ENCODE data around the gene PLA2G2D.

The PLA2G2D gene

DNA sequence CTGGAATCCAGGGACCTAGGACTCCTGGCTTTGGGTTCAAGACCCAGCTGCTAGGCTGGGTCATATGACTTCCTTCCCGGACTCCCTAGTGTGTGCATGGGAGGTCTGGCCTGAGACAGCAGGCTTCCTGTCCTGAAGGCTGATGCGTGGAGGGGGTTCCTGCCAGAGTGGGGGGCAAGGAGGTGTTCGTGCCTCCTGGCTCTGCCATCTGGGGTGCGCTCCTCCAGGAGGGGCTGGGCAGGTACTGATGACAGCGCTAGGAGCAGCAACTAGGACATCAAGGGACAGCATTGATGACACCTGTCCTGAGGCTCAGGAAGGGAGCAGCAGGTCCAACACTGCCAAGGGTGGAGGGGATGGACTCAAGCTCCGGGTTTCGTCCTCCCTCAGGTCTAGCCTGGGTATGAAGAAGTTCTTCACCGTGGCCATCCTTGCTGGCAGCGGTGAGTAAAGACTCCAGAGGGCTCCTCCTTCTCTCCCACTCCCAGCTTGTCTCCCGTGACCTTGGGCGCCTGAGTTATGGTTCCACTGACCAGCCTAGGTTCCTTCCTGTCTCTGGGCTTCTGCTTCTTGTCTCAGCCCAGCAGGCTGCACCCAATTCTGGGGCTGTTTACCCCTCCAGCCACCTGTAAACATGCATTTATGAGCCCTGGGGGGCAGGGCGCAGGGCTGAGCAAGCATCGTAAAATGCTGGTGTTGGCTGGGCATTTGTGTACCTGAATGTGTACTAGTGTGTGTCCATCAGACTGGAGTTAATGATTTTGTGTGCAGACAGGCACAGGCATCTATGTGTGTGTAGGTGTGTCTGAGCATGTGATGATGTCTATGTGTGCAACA lies 20.7 kb upstream of the PLA2G2D start:
- H3K36me3 ChIP-seq (ENCODE audit: low read length): no peaks in the 10 kb centered on the region
- H3K27ac ChIP-seq (ENCODE audit: low read depth, low read length): no peak overlapping the region
- no peak overlapping the region for H3K4me3 ChIP-seq (ENCODE audit: insufficient read depth, low read length, poor library complexity, severe bottlenecking)
- no peak overlapping the region for H3K4me2 ChIP-seq (ENCODE audit: low read depth, low read length, poor library complexity, severe bottlenecking)
- H3F3A ChIP-seq (ENCODE audit: insufficient read depth): no peaks in the 10 kb centered on the region
- no peaks in the 10 kb centered on the region for H3K9me3 ChIP-seq (ENCODE audit: insufficient read depth, low read length)
- H2AFZ ChIP-seq (ENCODE audit: low read depth, low read length, severe bottlenecking): no peak overlapping the region
- H3K79me2 ChIP-seq (ENCODE audit: insufficient read depth, low read length): no peaks in the 10 kb centered on the region
- H4K20me1 ChIP-seq (ENCODE audit: low read depth, low read length): no peaks in the 10 kb centered on the region
- TF ChIP-seq, protein P1, sequence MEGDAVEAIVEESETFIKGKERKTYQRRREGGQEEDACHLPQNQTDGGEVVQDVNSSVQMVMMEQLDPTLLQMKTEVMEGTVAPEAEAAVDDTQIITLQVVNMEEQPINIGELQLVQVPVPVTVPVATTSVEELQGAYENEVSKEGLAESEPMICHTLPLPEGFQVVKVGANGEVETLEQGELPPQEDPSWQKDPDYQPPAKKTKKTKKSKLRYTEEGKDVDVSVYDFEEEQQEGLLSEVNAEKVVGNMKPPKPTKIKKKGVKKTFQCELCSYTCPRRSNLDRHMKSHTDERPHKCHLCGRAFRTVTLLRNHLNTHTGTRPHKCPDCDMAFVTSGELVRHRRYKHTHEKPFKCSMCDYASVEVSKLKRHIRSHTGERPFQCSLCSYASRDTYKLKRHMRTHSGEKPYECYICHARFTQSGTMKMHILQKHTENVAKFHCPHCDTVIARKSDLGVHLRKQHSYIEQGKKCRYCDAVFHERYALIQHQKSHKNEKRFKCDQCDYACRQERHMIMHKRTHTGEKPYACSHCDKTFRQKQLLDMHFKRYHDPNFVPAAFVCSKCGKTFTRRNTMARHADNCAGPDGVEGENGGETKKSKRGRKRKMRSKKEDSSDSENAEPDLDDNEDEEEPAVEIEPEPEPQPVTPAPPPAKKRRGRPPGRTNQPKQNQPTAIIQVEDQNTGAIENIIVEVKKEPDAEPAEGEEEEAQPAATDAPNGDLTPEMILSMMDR (IDR thresholded peaks at IDR 0.05; ENCODE audit: insufficient read depth, low read length, poor library complexity, severe bottlenecking): no peak
- no peak for TF ChIP-seq EZH2phosphoT487 (conservative IDR thresholded peaks at IDR 0.05; ENCODE audit: low read length)
- no peaks in the 10 kb centered on the region for H3K9me2 ChIP-seq (replicated peaks; ENCODE audit: insufficient read depth, low read length)
- H3K9ac ChIP-seq (ENCODE audit: low read length): no peak overlapping the region
- H3K27me3 ChIP-seq (ENCODE audit: low read length): no peaks in the 10 kb centered on the region

DNA sequence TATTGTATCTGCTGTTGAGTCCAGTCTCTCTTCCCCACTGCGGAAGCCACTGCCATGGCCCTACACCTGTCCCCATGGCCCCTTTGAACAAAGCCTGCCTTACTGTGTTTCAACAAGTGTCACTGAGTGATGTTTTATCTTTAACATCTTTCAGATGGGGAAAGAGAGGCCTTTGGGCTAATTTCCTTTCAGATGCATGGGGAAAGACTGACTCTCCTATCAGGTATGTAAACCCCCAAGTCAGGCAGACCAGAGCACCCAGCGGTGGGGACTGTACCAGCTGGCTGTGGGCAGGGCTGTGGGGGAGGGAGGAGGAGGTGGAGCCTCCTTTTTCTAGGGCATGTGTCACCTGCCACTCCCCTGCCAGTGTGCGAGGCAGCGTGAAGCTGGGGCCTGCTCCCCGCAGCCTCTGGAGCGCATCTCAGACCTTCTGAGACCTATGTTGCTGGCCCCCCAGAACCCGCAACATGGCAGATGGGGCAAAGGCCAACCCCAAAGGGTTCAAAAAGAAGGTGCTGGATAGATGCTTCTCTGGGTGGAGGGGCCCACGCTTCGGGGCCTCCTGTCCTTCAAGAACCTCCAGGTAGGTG lies 19.7 kb upstream of the PLA2G2D start, which contains the start of gene PLA2G2F:
Gene PLA2G2F (plus strand): TSS at position 363 of the 590 bp plus-strand sequence. CDS start 105 bp downstream, at position 468.
- no peak for TF ChIP-seq EZH2phosphoT487 (conservative IDR thresholded peaks at IDR 0.05; ENCODE audit: low read length)
- TF ChIP-seq, protein P1 (IDR thresholded peaks at IDR 0.05; ENCODE audit: insufficient read depth, low read length, poor library complexity, severe bottlenecking): no peak
- Histone ChIP-seq H3K27me3 (ENCODE audit: low read length) (no peaks in the 10 kb centered on the region), H3K9ac (ENCODE audit: low read length) (no peak within 1 kb of the TSS), H3K9me2 (replicated peaks; ENCODE audit: insufficient read depth, low read length) (no peaks in the 10 kb centered on the region), H3K9me3 (ENCODE audit: insufficient read depth, low read length) (no peaks in the 10 kb centered on the region), H3K36me3 (ENCODE audit: low read length) (no peaks in the 10 kb centered on the region), H3K27ac (ENCODE audit: low read depth, low read length) (no peak within 1 kb of the TSS), H2AFZ (ENCODE audit: low read depth, low read length, severe bottlenecking) (no peak within 1 kb of the TSS), H3F3A (ENCODE audit: insufficient read depth) (no peaks in the 10 kb centered on the region), H3K79me2 (ENCODE audit: insufficient read depth, low read length) (no peaks in the 10 kb centered on the region), H3K4me2 (ENCODE audit: low read depth, low read length, poor library complexity, severe bottlenecking) (no peak within 1 kb of the TSS), H4K20me1 (ENCODE audit: low read depth, low read length) (no peaks in the 10 kb centered on the region), H3K4me3 (ENCODE audit: insufficient read depth, low read length, poor library complexity, severe bottlenecking) (no peak within 1 kb of the TSS)

DNA sequence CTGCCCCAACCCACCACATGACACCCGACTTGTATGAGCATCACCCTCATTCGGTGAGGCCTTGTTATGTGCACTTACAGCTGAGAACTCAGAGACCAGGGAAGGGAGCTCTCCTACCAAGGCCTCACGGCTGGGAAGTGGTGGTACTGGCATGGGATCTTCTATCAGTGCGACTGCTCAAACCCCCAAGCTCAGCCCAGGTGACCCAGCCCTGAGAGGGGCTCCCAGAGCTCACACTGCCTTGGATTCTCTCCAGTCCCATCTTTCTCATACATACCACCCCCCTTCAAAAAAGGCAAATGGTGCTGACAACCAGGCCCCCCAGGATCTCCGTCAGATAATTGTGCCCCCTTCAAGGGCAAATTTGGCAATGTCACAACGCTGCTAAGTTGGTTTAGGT lies 19.0 kb upstream of the PLA2G2D start:
- Histone ChIP-seq H3K9ac (ENCODE audit: low read length) (no peak overlapping the region), H2AFZ (ENCODE audit: low read depth, low read length, severe bottlenecking) (no peak overlapping the region), H3K36me3 (ENCODE audit: low read length) (no peaks in the 10 kb centered on the region), H3K9me3 (ENCODE audit: insufficient read depth, low read length) (no peaks in the 10 kb centered on the region), H3K27ac (ENCODE audit: low read depth, low read length) (no peak overlapping the region), H3F3A (ENCODE audit: insufficient read depth) (no peaks in the 10 kb centered on the region), H3K9me2 (replicated peaks; ENCODE audit: insufficient read depth, low read length) (no peaks in the 10 kb centered on the region), H3K27me3 (ENCODE audit: low read length) (no peaks in the 10 kb centered on the region), H3K79me2 (ENCODE audit: insufficient read depth, low read length) (no peaks in the 10 kb centered on the region), H4K20me1 (ENCODE audit: low read depth, low read length) (no peaks in the 10 kb centered on the region), H3K4me3 (ENCODE audit: insufficient read depth, low read length, poor library complexity, severe bottlenecking) (no peak overlapping the region), H3K4me2 (ENCODE audit: low read depth, low read length, poor library complexity, severe bottlenecking) (no peak overlapping the region)
- TF ChIP-seq EZH2phosphoT487 (conservative IDR thresholded peaks at IDR 0.05; ENCODE audit: low read length): no peak
- TF ChIP-seq, protein P1 (IDR thresholded peaks at IDR 0.05; ENCODE audit: insufficient read depth, low read length, poor library complexity, severe bottlenecking): no peak

All from SU-DHL-6 (cell line).